ENCODE results near the gene COX8A.

Gene COX8A

DNA sequence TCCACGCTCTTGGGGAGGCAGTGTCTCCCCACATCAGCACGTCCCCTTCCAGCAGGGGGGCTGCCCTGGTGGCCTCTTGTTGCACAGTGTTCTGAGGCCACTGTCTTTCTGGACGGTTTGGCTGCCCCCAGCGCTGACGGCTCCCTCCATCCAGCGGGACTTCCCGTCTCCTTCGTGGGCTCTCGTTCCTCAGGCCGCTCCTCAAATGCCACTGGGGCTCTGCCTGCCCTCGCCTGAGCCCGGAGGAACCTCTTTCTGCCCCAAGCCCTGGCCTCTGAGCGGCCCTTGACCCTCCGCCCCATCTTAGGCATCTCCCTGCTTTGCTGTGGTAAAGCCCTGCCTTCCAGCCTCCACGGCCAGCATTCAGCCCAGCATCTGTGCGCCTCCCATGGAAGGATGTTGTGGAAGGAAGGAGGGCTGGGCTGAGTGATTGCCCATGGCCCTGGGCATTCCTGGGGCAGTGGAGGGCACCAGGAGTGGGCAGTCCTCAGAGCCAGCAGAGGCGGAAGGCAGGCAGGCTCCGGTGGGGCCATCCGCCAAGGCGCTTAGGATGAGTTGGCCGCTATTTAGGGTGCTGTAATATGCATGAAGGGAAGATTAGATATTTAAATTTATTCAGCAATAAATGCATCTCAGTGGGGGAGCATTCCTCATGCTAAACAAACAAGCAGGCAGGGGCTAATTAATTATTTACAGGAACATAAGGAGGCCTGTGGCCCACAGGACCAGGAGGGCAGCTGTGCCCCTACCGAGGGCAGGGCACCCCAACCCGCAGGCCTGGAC, 29.6 kb downstream of the COX8A start:
- no peak for DNase-seq

DNA sequence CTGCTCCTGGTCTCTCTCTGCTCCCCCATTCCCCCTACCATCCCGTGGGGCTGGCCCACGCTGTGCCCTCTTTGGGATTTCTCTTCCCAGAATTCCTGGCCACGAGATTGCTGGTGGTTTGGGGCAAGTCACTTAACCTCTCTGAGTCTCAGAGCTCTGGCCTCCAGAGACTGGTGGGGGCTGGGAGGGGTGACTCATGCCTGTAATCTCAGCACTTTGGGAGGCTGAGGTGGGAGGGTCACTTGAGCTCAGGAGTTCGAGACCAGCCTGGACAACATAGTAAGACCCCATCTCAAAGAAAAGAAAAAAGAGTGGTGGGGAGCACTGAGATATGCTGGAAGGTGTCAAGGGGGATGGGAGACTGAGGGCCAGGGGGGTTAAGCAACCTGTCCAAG, 30.2 kb downstream of the COX8A start:
- no peak for DNase-seq

DNA sequence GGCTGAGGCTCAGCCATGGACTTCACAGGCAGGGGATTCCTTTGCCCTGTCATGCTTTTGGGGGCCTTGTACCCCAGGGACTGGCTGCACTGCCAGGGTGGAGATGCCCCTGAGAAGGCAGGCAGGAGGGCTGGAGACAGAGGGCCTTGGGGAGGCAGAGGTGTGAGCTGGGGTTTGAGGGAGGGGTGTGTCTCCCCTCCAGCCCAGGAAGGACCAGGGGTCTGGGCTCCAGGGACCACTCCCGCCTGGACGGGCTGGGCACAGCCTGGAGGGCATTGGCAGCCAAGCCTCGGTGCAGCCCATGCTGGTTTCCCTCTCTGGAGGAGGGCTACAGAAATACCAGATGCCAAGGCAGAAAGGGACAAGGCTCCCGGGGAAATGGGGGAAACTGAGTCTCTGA, 31.3 kb downstream of the COX8A start:
- DNase-seq = no peak

DNA sequence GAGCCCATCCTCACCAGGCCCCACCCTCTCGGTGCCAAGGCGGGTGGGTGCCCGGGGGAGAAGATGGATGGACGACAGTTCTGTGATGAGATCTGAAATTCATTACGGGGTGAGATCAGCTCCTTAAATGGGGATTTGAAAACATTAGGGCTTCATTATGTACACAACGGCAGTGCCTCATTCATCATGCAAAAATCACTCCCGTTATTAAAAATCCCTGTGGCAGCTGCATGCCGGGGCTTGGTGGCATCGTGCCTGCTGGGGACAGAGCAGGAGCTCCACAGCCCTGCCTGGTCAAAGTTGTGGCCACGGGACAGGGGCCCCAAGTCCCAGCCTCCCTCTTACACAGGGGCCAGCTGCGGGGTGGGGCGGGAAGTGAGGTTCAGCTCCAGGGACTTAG, 32.0 kb downstream of the COX8A start:
- DNase-seq = no peak

DNA sequence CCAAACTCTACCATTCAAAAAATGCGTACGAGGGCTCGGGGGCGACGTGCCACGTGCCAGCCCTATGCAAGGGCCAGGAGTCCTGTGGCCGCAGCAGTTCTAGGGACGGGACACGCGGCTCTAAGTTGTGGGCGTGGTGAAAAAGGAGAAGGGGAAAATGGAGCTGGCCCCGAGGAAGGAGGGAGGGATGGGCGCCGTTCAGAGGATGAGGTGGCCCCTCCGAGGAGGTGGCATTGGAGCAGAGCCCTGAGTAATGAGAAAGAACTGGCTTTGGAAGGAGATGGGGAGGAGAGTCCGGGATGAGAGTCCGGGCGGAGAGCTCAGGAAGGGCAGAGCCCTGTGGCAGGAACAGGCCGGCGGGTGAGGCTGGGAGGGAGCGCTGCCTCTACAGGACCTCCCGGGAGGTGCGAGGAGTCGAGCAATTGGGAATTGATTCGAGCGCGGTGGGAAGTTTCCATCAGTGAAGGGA, 32.8 kb downstream of the COX8A start:
- no peak for DNase-seq

DNA sequence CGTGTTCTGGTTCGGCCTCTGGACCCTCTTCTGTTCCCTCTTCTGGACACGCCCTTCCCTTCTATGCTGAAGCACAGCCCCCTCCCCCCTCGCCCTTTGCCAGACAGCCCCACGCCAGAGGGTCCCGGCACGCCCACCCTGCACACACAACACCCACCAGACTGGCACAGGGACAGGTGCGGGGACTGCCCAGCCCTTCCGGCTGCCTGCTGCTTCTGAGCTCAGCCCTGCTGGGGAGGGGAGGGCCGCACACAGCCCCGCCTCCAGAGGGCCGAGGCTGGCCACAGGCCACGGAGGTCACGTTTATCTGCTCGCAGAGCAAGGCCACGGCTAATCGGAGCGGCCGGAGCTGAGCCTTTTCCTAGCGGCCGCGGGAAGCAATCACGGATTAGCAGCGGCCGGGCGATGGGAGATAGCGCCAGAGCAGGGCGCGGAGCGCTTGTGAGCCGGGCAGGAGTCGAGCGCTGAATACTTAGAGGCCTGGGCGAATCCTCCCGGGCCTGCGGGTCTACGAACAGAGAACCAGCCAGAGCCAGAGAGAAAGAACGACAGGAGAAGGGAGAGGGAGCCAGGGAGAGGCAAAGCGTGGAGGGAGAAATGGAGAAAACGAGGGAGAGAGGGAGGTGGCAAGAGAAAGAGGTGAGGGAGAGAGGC, 33.3 kb downstream of the COX8A start:
- no peak for DNase-seq

DNA sequence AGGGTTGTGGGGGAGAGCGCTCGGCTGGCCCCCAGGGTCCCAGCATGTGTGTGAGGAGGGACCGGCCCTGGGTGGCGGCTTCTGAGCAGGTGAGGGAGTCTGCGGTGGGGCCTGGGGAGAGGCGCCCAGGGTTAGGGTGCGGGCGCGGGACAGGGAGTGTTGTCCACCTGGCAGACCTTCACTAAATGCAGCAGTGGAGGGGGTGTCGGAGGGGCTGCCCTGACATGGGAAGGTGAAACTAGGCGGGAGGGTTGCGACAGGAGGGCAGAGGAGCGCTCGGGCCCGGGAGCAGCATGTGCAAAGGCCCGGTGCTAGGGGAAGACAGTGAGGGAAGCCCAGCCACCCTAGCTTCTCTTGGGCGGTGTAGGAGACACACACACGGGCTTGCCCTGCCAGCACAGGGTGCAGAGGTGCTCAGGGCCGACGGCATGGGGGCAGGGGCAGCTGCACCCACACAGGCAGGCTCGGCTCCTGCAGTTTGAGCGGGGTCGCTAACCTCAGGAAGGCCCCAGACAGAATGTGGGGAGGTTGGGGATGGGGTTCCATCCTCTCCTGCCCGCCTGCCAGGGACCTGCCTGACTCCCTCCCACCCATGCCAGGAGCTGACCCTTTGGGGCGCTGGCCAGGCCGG, 34.0 kb downstream of the COX8A start:
- no peak for DNase-seq

DNA sequence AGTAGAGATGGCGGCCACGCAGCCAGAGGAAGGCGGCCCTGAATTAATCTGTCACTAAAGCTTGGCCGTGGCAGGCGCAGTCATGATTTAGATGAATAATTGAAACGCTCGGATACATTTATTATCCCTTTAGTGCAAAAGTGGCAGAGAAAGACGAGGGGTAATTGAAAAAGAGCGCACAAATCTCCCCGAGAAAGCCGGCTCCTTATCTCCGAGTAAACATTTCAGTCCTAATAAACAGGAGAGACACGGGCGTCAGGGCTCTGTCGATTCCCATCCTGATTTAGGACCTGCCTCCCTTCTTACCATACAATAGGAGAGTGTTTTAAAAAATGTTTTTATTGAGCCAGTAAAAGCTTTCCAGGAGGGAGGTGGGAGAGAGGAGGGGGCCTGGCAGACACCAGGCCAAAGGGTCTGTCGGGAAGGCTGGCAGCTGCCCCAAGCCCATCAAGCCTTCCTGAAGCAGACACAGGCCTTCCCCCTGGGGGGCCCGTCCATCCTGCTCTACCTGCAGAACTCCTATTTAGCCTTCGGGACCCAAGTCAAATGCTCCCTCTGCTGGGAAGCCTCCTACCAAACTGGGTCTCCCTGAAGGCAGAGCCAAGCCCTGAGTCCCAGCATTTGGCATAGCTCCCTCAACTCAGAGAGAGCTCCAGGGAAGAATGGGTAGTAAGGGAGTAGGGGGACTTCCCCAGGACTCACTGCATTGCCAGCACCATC, 34.7 kb downstream of the COX8A start:
- DNase-seq = no peak

DNA sequence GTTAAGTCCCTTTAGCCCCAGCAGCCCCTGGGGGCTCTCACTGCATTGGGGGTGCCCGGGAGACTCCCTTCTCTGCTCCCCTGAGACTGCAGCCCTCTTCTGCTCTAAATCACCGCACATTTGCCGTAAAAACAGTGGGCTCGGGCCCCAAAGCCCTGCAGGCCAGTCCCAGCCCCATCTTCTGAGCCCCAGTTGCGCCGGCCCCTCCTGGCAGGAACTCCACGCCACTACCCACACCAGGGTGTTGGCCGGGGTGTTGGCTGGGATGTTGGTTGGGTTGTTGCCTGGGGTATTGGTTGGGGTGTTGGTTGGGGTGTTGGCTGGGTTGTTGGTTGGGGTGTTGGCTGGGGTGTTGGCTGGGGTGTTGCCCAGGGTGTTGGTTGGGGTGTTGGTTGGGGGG, 35.3 kb downstream of the COX8A start:
- DNase-seq = no peak

DNA sequence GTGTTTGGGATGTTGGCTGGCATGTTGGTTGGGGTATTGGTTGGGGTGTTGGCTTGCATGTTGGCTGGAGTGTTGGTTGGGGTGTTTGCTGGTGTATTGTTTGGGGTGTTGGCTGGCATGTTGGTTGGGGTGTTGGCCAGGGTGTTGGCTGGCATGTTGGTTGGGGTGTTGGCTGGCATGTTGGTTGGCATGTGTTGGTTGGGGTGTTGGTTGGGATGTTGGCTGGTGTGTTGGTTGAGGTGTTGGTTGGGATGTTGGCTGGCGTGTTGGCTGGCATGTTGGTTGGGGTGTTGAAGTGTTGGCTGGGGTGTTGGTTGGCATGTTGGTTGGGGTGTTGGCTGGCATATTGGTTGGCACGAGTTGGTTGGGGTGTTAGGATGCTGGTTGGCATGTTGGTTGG, 36.4 kb downstream of the COX8A start:
- DNase-seq = no peak

DNA sequence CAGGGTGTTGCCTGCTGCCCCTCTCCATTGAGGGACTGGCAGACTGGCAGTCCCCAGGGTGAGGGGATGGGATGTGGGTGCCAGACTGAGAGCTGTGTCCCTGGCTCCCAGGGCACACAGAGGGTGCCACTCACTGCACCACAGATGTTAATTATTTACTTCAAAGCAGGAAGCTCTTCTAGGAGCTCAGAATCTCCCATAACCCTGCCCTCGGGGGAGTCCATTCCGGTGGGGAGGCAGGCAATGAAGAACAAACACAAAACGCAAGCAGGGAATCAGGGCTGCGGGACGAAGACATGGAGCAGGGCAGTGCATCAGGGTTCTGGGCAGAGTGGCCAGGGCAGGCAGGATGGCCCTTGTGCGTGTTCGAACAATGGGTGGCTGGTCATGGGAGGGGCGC, 37.0 kb downstream of the COX8A start:
- DNase-seq = no peak

DNA sequence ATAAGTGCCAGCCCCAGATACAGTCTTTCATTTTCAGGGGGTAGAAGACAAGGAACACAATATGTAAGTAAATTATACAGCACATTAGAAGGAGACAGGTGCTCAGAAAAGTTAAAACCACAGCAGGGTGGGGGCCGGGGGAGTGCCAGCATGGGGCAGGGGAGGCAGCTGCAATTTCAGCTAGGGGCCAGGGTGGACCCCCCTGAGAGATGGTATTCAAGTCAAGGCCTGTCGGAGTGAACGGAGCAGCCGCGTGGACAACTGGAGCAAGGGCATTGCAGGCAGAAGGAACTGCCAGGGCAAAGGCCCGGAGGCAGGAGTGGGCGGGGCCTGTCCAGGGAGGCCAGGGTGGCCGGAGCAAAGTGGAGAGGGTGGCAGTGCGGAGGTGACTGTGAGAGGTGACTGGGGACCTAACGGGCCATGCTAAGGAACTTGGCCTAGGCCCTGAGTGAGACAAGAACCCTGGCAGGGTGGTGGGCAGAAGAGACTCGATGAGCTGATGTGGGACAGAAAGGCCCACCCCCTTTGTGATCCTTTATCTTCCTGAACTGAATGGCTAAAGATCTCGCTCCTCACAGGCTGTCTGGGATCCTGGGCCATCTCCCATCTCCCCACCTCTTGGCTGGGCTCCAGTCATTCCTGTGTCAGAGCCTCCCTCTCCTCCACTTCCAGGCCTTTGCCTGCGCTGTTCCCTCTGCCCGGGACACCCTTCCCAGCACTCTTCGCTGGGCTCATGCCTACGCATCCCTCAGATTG, 38.9 kb downstream of the COX8A start:
- no peak for DNase-seq

DNA sequence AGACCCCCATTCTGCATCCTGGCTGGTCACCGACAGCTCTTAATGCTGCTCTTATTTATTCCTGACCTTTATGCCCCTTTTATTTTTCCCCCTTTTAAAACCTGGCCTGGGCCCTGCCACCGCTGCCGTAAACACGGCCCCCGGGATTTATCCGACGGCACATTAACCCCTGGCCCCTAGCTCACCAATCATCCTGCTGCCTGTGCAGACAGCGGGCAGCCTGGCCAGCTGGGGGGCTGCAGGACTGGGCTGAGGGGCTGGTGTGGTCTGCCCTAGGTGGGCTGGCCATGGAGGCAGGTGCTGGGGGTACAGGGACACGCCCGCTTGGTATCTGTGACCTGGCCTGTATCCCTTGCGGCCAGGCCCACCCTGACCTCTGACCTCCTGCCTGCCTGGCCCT, 39.9 kb downstream of the COX8A start:
- no peak for DNase-seq

DNA sequence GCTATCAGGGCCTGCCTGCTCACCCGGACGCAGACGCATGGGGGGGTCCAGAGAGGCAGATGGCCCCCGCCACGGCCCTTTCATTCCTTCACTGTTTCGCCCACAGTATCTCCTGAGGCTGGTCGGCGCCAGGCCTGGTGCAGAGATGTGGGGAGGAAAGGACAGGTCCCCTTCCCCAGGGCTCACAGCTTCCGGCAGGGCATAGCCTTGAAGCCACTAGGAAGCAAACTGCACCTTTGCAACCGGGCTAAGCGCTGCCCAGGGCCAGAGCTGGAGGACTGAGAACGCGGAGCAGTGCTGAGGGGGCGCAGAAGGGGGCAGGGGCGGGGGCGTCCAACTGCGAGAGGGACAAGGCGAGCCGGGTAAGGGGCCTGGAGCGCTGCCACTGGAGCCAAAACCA, 41.1 kb downstream of the COX8A start:
- no peak for DNase-seq

DNA sequence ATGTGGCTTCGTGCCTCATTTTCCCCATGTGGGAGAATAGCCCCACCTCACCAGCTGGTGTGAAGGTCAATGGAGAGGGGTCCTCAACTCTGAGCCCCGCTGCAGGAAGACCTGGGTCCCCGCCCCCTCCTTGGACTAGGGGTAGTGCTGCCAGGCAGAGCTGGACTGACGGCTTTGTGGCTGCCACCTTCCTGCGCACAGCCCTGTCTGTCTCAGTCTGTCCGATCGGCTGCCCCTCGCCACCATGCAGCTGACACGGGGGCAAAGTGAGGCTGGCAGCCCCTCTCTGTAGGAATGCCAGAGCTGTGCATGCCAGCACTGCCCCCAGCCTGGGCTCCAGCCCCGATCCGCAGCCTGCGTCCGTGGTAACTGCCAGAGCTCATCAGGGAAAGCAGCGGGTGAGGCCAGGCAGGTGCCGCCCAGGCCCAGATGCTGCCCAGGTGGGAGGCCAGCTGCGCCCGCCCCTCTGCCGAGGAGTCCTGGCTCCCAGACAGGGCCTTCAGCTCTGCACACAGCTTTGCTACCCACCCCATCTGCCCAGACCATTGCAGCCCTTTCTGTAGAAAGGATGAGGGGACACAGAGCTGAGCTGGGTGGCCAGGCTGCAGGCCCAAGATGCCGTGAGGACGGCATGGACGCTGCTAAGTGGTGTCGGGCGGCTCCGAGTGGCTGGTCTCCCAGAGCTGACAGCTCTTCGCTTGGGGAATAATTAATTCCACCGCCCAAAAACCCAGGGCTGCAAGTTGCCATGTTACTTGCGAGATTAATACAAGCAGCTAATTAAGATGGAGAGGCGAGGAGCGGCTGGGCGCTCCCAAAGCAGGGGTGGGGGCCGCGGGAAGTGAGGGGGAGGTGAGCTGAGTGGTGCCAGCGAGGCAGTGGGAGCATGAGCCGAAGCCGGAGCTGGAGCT, 41.8 kb downstream of the COX8A start:
- peak; percentile 45 for DNase-seq

DNA sequence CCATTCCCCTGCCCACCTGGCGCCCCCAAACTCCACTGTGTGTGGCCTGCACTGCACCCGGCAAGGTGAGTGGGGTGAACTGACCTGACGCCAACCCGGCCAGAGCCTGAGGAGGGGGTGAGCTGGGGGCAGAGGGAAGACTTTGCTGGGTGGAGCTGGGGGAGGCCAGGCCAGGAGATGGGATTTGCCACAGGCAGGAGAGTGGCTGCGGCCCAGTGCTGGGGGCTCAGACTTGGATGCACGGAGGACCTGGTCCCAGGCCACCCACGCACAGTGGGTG, 43.5 kb downstream of the COX8A start:
- no peak for DNase-seq

DNA sequence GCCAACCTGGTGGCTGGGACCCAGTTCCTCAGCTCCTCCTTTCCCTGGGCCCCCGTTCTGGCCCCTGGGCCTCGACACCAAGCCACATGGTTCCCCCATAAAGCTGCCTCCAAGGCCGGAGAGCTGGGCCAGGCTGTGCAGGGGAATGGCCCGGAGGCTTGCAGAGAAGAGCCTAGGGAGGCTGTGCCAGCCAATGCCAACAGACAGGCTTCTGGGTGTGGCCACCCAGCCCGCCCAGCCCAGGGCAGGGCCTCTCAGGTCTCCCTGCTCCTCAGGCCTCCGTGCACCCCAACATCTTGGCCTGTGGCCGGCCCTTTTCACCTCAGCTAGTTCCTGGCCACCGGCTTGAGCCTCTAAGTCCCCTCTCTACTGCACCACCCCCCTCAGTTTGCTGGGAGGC, 43.9 kb downstream of the COX8A start:
- DNase-seq = no peak

DNA sequence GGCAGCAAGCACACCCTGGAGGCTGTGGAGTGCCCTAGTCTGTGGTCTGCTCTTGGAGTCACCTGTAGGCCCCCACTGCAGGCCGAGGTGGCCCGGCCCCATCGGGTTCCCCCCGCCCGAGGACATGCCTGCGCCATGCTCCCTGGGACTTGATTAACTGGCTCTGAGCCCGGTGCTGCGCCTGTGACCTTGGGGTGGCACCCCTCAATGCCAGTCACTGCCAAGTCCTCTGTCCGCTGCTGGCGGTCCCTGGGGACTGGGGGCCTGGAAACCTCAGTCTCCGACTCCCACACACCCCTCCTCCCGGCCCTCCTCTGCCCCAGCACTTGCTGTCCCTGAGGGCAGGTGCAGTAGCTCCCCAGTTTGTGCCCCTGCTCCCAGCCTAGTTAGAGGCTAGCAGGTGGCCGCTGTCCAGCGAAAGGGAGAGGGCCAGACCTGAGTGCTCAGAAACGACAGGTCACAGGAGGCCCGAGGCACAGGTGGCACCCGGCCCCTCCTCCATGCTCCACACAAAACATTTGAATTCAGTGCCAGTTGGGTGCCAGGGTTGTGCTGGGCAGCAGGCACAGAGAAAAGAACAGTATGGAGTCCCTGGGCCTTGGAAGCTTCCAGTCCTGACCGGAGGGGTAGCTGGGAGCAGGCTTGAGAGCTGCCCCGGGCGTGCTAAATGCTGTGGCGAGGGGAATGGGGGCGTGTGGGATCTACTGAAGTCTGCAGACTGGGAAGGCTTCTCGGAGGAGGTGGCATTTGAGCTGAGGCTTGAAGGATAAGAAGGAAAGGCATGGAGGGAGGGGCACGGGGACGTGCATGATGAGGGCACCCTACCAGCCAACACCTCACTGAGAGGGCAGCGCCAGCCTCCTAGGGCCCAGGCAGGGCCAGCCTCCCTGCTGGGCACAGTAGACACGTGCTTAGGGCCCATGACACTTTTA, 45.0 kb downstream of the COX8A start:
- DNase-seq = no peak

DNA sequence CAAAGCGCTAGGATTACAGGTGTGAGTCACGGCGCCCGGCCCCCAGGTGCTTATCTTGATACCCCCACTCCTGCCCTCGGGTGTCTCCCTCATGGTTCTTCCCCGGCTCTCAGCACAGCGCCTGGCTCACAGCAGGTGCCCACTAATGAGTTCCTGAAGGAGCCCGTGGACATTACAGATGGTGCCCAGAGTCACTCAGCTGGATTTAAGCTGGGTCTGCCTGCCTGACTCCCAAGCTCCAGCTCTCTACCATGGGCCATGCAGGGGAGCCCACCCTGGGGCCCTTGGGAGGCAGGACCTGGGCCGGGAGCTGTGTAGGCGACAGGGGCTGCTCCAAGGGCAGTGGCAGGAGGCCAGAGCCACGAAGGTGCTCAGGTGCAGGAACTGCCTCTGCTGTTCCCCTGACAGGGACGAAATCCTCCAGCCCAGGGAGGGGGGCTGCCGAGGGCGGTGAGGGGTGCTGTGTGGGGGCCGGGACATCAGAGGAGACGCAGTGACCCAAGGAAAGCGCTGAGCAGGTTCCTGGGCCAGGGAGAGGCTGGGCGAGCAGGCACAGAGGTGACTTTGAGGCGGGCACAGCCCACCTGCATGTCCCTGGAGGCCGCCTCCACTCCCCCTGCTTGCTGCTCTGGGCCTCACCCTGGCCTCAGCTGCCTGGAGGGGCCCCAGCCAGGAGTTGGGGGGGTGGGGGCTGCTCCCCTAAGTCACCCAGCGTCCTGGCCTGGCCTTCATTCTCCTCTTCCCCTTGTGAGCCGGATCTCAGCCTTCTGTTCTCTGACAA, 46.7 kb downstream of the COX8A start:
- no peak for DNase-seq

DNA sequence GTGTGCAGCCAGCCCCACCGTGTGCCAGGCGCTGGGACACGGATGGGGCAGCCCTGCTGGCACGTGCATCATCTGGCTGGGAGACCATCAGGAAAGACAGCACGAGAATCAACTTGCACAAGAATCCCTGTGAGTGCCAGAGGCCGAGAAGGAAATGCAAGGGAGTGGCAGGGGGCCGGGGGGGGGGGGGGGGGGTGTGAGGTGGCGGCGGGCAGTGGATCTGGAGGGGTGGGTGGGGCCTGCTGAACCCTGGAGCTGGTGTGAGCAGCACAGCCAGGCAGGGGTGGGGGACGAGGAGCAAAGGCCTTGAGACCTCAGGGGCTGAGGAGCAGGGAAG, 47.3 kb downstream of the COX8A start:
- DNase-seq = no peak

All from NCI-H1105 (cell line).